SK-N-SH (cell line): ENCODE results near the gene DNAJB12. TPM values are rescaled to one million over a fixed set of nuclear protein-coding genes. Genes with fewer than 3 reads are reported as not detected.
A peak's percentile ranks its signal among the peaks of the same experiment; 100 is the strongest.

ENCODE experiments used
- CTCF ChIA-PET: fragments of 300-600, 350-600 bp; formaldehyde crosslinking; extraction: SDS; loops from one replicate; lab custom pipeline; 2021; lab: Yijun Ruan, JAX
- POLR2A ChIA-PET: fragments of 350-600 bp; sonication (Branson Sonifier 250); formaldehyde crosslinking; extraction: SDS; loops from one replicate; lab custom pipeline; 2020; ENCODE audit warnings: antibody characterized with exemption, inconsistent platforms; lab: Yijun Ruan, JAX
- DNase-seq: peaks from one replicate; pipeline ENCODE4 v3.0.0; 2012
- H2AFZ ChIP-seq: fragments of 200-600 bp; sonication (generic); 2 replicates; pipeline ENCODE4 v1.8.1; 2016; ENCODE audit warnings: antibody characterized with exemption, mild to moderate bottlenecking, low read depth
- H3F3A ChIP-seq: fragments of 200-600 bp; sonication (generic); replicated peaks from 2 replicates; pipeline ENCODE3; 2016; ENCODE audit warnings: antibody characterized with exemption, mild to moderate bottlenecking; ENCODE audit not compliant: insufficient read depth
- H3K27ac ChIP-seq, 2 experiments: fragments of 200-500 bp in 1 of 2; fragments of 200-600 bp in 1 of 2; sonication (Bioruptor generic) in 1 of 2; sonication (generic), shearing (Covaris generic) in 1 of 2; 2 replicates each; pipeline versions ENCODE4 v1.5.1 to v1.6.1; 2014 to 2016; ENCODE audit warnings: low read depth in 2 of 2, inconsistent platforms in 1 of 2, low read length in 1 of 2, mild to moderate bottlenecking in 1 of 2, mixed read lengths in 1 of 2
- H3K27me3 ChIP-seq: fragments of 200-600 bp; sonication (generic), shearing (Covaris generic); 2 replicates; pipeline ENCODE4 v1.6.1; 2016; ENCODE audit warnings: mixed run types; ENCODE audit not compliant: insufficient read depth
- H3K36me3 ChIP-seq, 2 experiments: fragments of 200-500 bp in 1 of 2; fragments of 200-600 bp in 1 of 2; sonication (Bioruptor generic) in 1 of 2; sonication (generic) in 1 of 2; replicated peaks in 1 of 2; 2 replicates each; pipeline versions ENCODE3 to v1.5.1; 2014 to 2016; ENCODE audit warnings: low read length in 1 of 2, mild to moderate bottlenecking in 1 of 2; ENCODE audit not compliant: insufficient read depth in 2 of 2, control insufficient read depth in 1 of 2
- H3K4me1 ChIP-seq, 2 experiments: fragments of 200-500 bp in 1 of 2; fragments of 200-600 bp in 1 of 2; sonication (Bioruptor generic) in 1 of 2; sonication (generic), shearing (Covaris generic) in 1 of 2; 2 replicates each; pipeline versions ENCODE4 v1.5.1 to v1.6.1; 2014 to 2016; ENCODE audit warnings: low read depth in 1 of 2, low read length in 1 of 2, mixed run types in 1 of 2; ENCODE audit not compliant: insufficient read depth in 2 of 2, control insufficient read depth in 1 of 2
- H3K4me2 ChIP-seq: fragments of 200-600 bp; sonication (generic), shearing (Covaris generic); 2 replicates; pipeline ENCODE4 v1.6.1; 2017; ENCODE audit warnings: mixed run types
- H3K4me3 ChIP-seq, 2 experiments: fragments of 200-500 bp in 1 of 2; fragments of 200-600 bp in 1 of 2; sonication (Bioruptor generic) in 1 of 2; sonication (generic), shearing (Covaris generic) in 1 of 2; 2 replicates each; pipeline versions ENCODE4 v1.5.1 to v1.8.1; 2014 to 2016; ENCODE audit warnings: low read depth in 2 of 2, inconsistent platforms in 1 of 2, low read length in 1 of 2, mild to moderate bottlenecking in 1 of 2, mixed read lengths in 1 of 2, moderate library complexity in 1 of 2
- H3K79me2 ChIP-seq: fragments of 200-600 bp; sonication (generic); 2 replicates; pipeline ENCODE4 v1.8.1; 2017; ENCODE audit warnings: mild to moderate bottlenecking; ENCODE audit not compliant: insufficient read depth
- H3K9ac ChIP-seq: fragments of 200-600 bp; sonication (generic); 2 replicates; pipeline ENCODE4 v1.6.1; 2017; ENCODE audit warnings: mixed run types
- H3K9me2 ChIP-seq: fragments of 200-600 bp; sonication (generic); 2 replicates; pipeline ENCODE4 v1.6.1; 2017; ENCODE audit warnings: mixed run types
- H3K9me3 ChIP-seq: fragments of 200-600 bp; sonication (generic); 2 replicates; pipeline ENCODE4 v1.6.1; 2017; ENCODE audit warnings: mixed run types, mild to moderate bottlenecking, moderate library complexity
- H4K20me1 ChIP-seq: fragments of 200-600 bp; sonication (generic); 2 replicates; pipeline ENCODE4 v1.6.1; 2017; ENCODE audit warnings: mild to moderate bottlenecking, mixed run types; ENCODE audit not compliant: insufficient read depth
- CHD2 ChIP-seq: fragments of 150-350 bp; IDR thresholded peaks from 2 replicates; pipeline ENCODE4 v1.6.1; 2018; ENCODE audit warnings: low read length; ENCODE audit not compliant: partially characterized antibody
- ELF1 ChIP-seq: IDR thresholded peaks from 2 replicates; pipeline ENCODE4 v1.4.0; 2012
- EP300 ChIP-seq, 2 experiments: IDR thresholded peaks; 2 replicates each; pipeline versions ENCODE4 v1.4.0 to v1.6.1; 2012; ENCODE audit warnings: borderline replicate concordance in 1 of 2, low read depth in 1 of 2, low read length in 1 of 2
- FOXM1 ChIP-seq: IDR thresholded peaks from 2 replicates; pipeline ENCODE4 v1.4.0; 2012; ENCODE audit warnings: low read depth, mild to moderate bottlenecking
- IRF3 ChIP-seq: fragments of 150-350 bp; IDR thresholded peaks from 2 replicates; pipeline ENCODE4 v1.6.1; 2016; ENCODE audit warnings: mild to moderate bottlenecking, low read depth, low read length
- NFIC ChIP-seq: IDR thresholded peaks from 2 replicates; pipeline ENCODE4 v1.4.0; 2012; ENCODE audit warnings: borderline replicate concordance
- POLR2AphosphoS5 ChIP-seq: IDR thresholded peaks from 2 replicates; pipeline ENCODE4 v1.6.1; 2012; ENCODE audit warnings: low read depth, low read length
- RAD21 ChIP-seq: IDR thresholded peaks from 2 replicates; pipeline ENCODE4 v1.6.1; 2012; ENCODE audit warnings: mild to moderate bottlenecking, low read length
- RCOR1 ChIP-seq: fragments of 150-350 bp; IDR thresholded peaks from 2 replicates; pipeline ENCODE4 v1.6.1; 2017; ENCODE audit warnings: antibody characterized with exemption, low read length
- REST ChIP-seq: IDR thresholded peaks from 2 replicates; pipeline ENCODE4 v1.6.1; 2012; ENCODE audit warnings: mild to moderate bottlenecking, low read depth, low read length, moderate library complexity
- RFX5 ChIP-seq: IDR thresholded peaks from 2 replicates; pipeline ENCODE4 v1.6.1; 2012; ENCODE audit warnings: mild to moderate bottlenecking, improper control_type of control experiment, low read length
- RXRA ChIP-seq: IDR thresholded peaks from 2 replicates; pipeline ENCODE4 v1.4.0; 2012; ENCODE audit warnings: low read depth, mild to moderate bottlenecking, borderline replicate concordance
- SIN3A ChIP-seq: IDR thresholded peaks from 2 replicates; pipeline ENCODE4 v1.6.1; 2012; ENCODE audit warnings: low read depth, mild to moderate bottlenecking, low read length, moderate library complexity, borderline replicate concordance
- SMC3 ChIP-seq: IDR thresholded peaks from 2 replicates; pipeline ENCODE4 v1.6.1; 2012; ENCODE audit warnings: low read depth, low read length, improper control_type of control experiment
- TAF1 ChIP-seq: IDR thresholded peaks from 2 replicates; pipeline ENCODE4 v1.6.1; 2012; ENCODE audit warnings: low read depth, mild to moderate bottlenecking, low read length, moderate library complexity, borderline replicate concordance
- TCF12 ChIP-seq: IDR thresholded peaks from 2 replicates; pipeline ENCODE4 v1.4.0; 2012
- USF1 ChIP-seq: IDR thresholded peaks from 2 replicates; pipeline ENCODE4 v1.4.0; 2012; ENCODE audit warnings: low read depth, borderline replicate concordance
- YY1 ChIP-seq: IDR thresholded peaks from 2 replicates; pipeline ENCODE4 v1.4.0; 2012; ENCODE audit warnings: low read depth, mild to moderate bottlenecking
- WGBS: methylation state at CpG from one replicate; pipeline ENCODE4 v1.1.6; 2017; ENCODE audit warnings: low lambda C conversion rate; 5-methylcytosine and 5-hydroxymethylcytosine counted together
- polyA plus RNA-seq, 3 experiments: library from polyadenylated mRNA; depleted of rRNA; stranded (reverse); fragments of >200 nt; gene quantifications; 2 replicates each; pipeline ENCODE4 v1.2.3, GENCODE V29; 2012
- TF ChIP-seq, protein P1 (sequence below): IDR thresholded peaks from 2 replicates; pipeline ENCODE4 v1.4.0; 2012; ENCODE audit warnings: low read depth
- TF ChIP-seq, protein P2 (sequence below): IDR thresholded peaks from 2 replicates; pipeline ENCODE4 v1.4.0; 2012; ENCODE audit warnings: low read depth, borderline replicate concordance
- TF ChIP-seq, protein P3 (sequence below): fragments of 200-600 bp; sonication (generic); IDR thresholded peaks from 2 replicates; pipeline ENCODE4 v1.6.1; 2017; ENCODE audit warnings: antibody characterized with exemption, mild to moderate bottlenecking, moderate library complexity

The DNAJB12 gene
- polyA plus RNA-seq, 1 of the 3 experiments (the other 2 are of a cell fraction) = 25.8 TPM

DNA sequence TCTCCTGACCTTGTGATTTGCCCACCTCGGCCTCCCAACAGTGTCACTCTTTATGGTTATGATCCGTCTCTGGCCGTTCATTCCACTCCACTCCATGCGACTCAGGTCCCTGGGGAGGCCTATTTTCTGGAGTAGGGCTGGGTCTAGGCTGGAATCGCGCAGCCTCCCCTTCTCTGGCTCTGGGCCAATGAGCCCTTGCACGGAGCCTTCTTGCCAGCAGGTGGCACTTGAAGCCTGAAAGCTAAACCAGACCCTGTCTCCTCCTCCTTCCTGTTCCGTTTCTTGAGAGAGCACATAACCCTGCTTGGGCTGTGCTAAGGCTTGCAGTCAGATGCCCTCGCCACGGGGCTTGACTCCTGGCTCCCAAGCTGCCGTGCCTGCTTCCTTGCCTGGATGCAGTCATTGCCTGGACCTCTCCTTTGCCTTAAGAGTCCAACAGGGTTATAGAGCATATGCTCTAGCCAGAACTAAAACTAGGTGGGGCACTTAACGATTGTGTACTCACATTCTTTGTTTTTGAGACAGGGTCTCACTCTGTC, 9.6 kb upstream of the DNAJB12 start:
- Histone ChIP-seq H3K27me3 (no peaks in the 10 kb centered on the region), H3K9me3 (no peaks in the 10 kb centered on the region), H3K4me1 (peaks cover 2 to 12% of the 10 kb centered on the region in 2 experiments; a peak in 1 of 4 replicates), H3K79me2 (no peaks in the 10 kb centered on the region), H3F3A (peaks cover 5% of the 10 kb centered on the region), H3K27ac (peak overlapping the region; percentile 25 to 62; a peak in 2 of 4 replicates), H3K36me3 (no peaks in the 10 kb centered on the region), H3K9me2 (no peaks in the 10 kb centered on the region), H3K9ac (peak overlapping the region; percentile 37; the same call in 1 of the 2 replicates), H3K4me2 (peak overlapping the region; percentile 51), H4K20me1 (no peaks in the 10 kb centered on the region), H2AFZ (peak overlapping the region; percentile 82; the same call in 1 of the 2 replicates), H3K4me3 (peak overlapping the region in 1 of 2 experiments; percentile 34; a peak in 1 of 4 replicates)
- WGBS = 14% methylated on average over 10 of the region's 12 CpGs
- POLR2A ChIA-PET = interaction anchor here (0.9 to 1.4 kb wide), 3 partner anchors 9 to 470 kb away, joined by 3 read pairs; partner anchors contain the start of gene DNAJB12
- peak; percentile 83 for DNase-seq
- TF ChIP-seq, protein P1, sequence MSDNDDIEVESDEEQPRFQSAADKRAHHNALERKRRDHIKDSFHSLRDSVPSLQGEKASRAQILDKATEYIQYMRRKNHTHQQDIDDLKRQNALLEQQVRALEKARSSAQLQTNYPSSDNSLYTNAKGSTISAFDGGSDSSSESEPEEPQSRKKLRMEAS = no peak
- TF ChIP-seq POLR2AphosphoS5 (peak; percentile 15; the same call in 1 of the 2 replicates), SMC3 (peak; percentile 99), TAF1 (peak; percentile 49; the same call in 1 of the 2 replicates), EP300 (IDR thresholded peaks at IDR 0.05; ENCODE audit: borderline replicate concordance in 1 of 2, low read depth in 1 of 2, low read length in 1 of 2) (no peak), CHD2 (no peak), SIN3A (no peak; the same call in 1 of the 2 replicates), FOXM1 (no peak), NFIC (peak; percentile 99), IRF3 (no peak), TCF12 (no peak), REST (no peak), RAD21 (peak; percentile 97), RCOR1 (no peak), RFX5 (no peak), ELF1 (no peak), YY1 (no peak), USF1 (no peak), RXRA (no peak)
- TF ChIP-seq, protein P2, sequence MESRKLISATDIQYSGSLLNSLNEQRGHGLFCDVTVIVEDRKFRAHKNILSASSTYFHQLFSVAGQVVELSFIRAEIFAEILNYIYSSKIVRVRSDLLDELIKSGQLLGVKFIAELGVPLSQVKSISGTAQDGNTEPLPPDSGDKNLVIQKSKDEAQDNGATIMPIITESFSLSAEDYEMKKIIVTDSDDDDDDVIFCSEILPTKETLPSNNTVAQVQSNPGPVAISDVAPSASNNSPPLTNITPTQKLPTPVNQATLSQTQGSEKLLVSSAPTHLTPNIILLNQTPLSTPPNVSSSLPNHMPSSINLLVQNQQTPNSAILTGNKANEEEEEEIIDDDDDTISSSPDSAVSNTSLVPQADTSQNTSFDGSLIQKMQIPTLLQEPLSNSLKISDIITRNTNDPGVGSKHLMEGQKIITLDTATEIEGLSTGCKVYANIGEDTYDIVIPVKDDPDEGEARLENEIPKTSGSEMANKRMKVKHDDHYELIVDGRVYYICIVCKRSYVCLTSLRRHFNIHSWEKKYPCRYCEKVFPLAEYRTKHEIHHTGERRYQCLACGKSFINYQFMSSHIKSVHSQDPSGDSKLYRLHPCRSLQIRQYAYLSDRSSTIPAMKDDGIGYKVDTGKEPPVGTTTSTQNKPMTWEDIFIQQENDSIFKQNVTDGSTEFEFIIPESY = no peak
- TF ChIP-seq, protein P3, sequence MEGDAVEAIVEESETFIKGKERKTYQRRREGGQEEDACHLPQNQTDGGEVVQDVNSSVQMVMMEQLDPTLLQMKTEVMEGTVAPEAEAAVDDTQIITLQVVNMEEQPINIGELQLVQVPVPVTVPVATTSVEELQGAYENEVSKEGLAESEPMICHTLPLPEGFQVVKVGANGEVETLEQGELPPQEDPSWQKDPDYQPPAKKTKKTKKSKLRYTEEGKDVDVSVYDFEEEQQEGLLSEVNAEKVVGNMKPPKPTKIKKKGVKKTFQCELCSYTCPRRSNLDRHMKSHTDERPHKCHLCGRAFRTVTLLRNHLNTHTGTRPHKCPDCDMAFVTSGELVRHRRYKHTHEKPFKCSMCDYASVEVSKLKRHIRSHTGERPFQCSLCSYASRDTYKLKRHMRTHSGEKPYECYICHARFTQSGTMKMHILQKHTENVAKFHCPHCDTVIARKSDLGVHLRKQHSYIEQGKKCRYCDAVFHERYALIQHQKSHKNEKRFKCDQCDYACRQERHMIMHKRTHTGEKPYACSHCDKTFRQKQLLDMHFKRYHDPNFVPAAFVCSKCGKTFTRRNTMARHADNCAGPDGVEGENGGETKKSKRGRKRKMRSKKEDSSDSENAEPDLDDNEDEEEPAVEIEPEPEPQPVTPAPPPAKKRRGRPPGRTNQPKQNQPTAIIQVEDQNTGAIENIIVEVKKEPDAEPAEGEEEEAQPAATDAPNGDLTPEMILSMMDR = peak; percentile 93
- CTCF ChIA-PET = interaction anchor here (0.6 to 4.6 kb wide), 45 partner anchors 9 to 732 kb away, joined by 3 to 90 read pairs (median 4); partner anchors contain the start of genes DNAJB12 and MCU
